NT2/D1 (cell line): ENCODE results near the gene ANO1.

Experiments
- SUZ12 ChIP-seq: IDR thresholded peaks from 2 replicates; pipeline ENCODE4 v1.6.1; 2011; ENCODE audit not compliant: insufficient read length, insufficient read depth; ENCODE audit errors: extremely low read depth
- YY1 ChIP-seq: IDR thresholded peaks from 2 replicates; pipeline ENCODE4 v1.6.1; 2011; ENCODE audit not compliant: insufficient read length, insufficient read depth
- ZNF274 ChIP-seq: IDR thresholded peaks from 2 replicates; pipeline ENCODE4 v1.6.1; 2011; ENCODE audit warnings: mild to moderate bottlenecking, low read depth, low read length

- TF ChIP-seq ZNF274 (no peak), YY1 (no peak), SUZ12 (no peak)
Measured at GRCh38 chr11:70194792-70195791, 117.0 kb downstream of the ANO1 start.
